ENCODE data around the gene NOC4L. TPM values are rescaled to one million over a fixed set of nuclear protein-coding genes. Genes with fewer than 3 reads are reported as not detected.

Gene NOC4L
- total RNA-seq, 1 donor from 2014 or later: 10.0 TPM

GRCh38 chr12:132165584-132165983, 21.3 kb downstream of the NOC4L start:
- FAIRE-seq (no peak), DNase-seq (ENCODE audit: low read depth) (no peak)
- Histone ChIP-seq H3K36me3 (ENCODE audit: control insufficient read depth, insufficient read depth, low read length) (no peaks in the 10 kb centered on the region), H3K4me3 (ENCODE audit: low read depth, low read length) (no peak overlapping the region), H3K27me3 (ENCODE audit: control insufficient read depth, insufficient read depth, low read length) (no peaks in the 10 kb centered on the region)
- TF ChIP-seq CTCF (IDR thresholded peaks at IDR 0.05; ENCODE audit: insufficient read depth, low read length, severe bottlenecking): no peak

DNA sequence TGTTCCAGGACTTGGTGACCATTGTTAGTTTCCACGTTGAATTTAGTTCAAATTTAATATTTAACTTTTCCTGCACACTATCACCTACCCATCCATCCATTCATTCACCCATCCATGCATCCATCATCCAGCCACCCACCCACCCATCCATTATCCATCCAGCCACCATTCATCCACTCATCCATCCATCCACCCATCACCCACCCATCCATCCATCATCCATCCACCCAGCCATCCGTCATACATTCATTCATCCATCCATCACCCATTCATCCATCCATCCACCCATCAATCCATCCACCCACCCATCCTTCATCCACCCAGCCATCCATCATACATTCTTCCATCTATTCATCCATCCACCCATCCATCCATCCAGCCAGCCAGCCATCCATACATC, 21.8 kb downstream of the NOC4L start:
- Histone ChIP-seq H3K27me3 (ENCODE audit: control insufficient read depth, insufficient read depth, low read length) (no peaks in the 10 kb centered on the region), H3K36me3 (ENCODE audit: control insufficient read depth, insufficient read depth, low read length) (no peaks in the 10 kb centered on the region), H3K4me3 (ENCODE audit: low read depth, low read length) (no peak overlapping the region)
- FAIRE-seq (no peak), DNase-seq (ENCODE audit: low read depth) (no peak)
- no peak for TF ChIP-seq CTCF (IDR thresholded peaks at IDR 0.05; ENCODE audit: insufficient read depth, low read length, severe bottlenecking)

DNA sequence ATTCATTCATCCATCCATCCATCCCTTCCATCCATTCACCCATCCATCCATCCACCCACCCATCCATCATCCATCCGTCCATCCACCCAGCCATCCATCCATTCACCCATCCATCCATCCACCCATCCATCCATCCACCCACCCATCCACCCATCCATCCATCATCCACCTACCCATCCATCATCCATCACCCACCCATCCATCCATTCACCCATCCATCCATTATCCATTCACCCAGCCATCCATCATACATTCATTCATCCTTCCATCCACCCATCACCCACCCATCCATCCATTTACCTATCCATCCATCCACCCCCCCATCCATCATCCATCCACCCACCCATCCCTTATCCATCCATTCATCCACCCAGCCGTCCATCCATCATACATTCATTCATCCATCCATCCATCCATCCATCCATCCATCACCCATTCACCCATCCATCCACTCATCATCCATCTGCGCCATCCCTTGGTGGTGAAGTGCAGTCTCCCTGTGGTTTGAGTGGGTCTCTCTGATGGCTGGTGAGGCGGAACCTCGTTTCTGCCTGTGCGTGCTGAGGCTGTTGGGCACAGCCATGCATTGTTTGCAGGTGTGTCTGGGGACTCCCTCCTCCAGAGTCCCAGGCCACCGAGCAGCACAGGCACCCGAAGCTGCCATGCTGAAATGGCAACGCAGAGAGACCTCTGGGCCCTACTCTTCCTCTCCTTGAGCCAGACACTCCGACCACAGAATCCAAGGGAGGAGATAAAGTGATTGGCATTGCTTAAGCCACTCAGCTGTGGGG, 22.7 kb downstream of the NOC4L start:
- no peak for DNase-seq (ENCODE audit: low read depth)
- Histone ChIP-seq H3K27me3 (ENCODE audit: control insufficient read depth, insufficient read depth, low read length) (peaks cover 3% of the 10 kb centered on the region), H3K4me3 (ENCODE audit: low read depth, low read length) (no peak overlapping the region), H3K36me3 (ENCODE audit: control insufficient read depth, insufficient read depth, low read length) (no peaks in the 10 kb centered on the region)
- no peak for FAIRE-seq
- TF ChIP-seq CTCF (IDR thresholded peaks at IDR 0.05; ENCODE audit: insufficient read depth, low read length, severe bottlenecking): no peak

- peaks cover 3% of the 10 kb centered on the region for H3K27me3 ChIP-seq (ENCODE audit: control insufficient read depth, insufficient read depth, low read length)
- H3K4me3 ChIP-seq (ENCODE audit: low read depth, low read length): no peak overlapping the region
- no peaks in the 10 kb centered on the region for H3K36me3 ChIP-seq (ENCODE audit: control insufficient read depth, insufficient read depth, low read length)
- FAIRE-seq: no peak
- no peak for DNase-seq (ENCODE audit: low read depth)
- TF ChIP-seq CTCF (IDR thresholded peaks at IDR 0.05; ENCODE audit: insufficient read depth, low read length, severe bottlenecking): no peak
Measured at GRCh38 chr12:132167611-132168310, 23.5 kb downstream of the NOC4L start.

GRCh38 chr12:132168311-132169031, 24.2 kb downstream of the NOC4L start:
- Histone ChIP-seq H3K27me3 (ENCODE audit: control insufficient read depth, insufficient read depth, low read length) (peaks cover 5% of the 10 kb centered on the region), H3K36me3 (ENCODE audit: control insufficient read depth, insufficient read depth, low read length) (no peaks in the 10 kb centered on the region), H3K4me3 (ENCODE audit: low read depth, low read length) (no peak overlapping the region)
- no peak for TF ChIP-seq CTCF (IDR thresholded peaks at IDR 0.05; ENCODE audit: insufficient read depth, low read length, severe bottlenecking)
- no peak for FAIRE-seq
- DNase-seq (ENCODE audit: low read depth): no peak
